Measurements from ENCODE around the gene UBE3D.

DNA sequence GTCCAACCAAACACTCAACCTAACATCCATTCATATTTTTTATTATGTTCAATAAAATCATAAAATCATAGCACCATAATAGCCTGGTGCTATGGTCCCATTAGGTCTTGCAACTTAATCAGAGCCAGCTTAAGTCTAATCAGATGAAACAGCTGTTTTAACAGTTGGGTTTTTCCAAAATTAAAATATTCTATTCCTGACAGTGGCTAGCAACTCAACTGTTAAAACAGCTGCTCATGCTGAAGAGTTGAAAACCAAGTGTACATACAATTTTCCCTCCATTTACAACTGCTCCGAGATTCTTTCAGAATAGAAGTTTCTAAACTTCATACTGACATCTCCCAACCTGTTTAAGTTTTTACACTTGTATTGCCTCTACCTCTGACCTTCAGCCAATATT is 89.5 kb downstream of the UBE3D start:
- TF ChIP-seq, protein P1, sequence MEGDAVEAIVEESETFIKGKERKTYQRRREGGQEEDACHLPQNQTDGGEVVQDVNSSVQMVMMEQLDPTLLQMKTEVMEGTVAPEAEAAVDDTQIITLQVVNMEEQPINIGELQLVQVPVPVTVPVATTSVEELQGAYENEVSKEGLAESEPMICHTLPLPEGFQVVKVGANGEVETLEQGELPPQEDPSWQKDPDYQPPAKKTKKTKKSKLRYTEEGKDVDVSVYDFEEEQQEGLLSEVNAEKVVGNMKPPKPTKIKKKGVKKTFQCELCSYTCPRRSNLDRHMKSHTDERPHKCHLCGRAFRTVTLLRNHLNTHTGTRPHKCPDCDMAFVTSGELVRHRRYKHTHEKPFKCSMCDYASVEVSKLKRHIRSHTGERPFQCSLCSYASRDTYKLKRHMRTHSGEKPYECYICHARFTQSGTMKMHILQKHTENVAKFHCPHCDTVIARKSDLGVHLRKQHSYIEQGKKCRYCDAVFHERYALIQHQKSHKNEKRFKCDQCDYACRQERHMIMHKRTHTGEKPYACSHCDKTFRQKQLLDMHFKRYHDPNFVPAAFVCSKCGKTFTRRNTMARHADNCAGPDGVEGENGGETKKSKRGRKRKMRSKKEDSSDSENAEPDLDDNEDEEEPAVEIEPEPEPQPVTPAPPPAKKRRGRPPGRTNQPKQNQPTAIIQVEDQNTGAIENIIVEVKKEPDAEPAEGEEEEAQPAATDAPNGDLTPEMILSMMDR (IDR thresholded peaks at IDR 0.05): no peak
- TF ChIP-seq POLR2A (IDR thresholded peaks at IDR 0.05): no peak
